NB4 (cell line): ENCODE data around the gene GABRG3.

Experiments used
- CTCF ChIP-seq: IDR thresholded peaks from one replicate; pipeline ENCODE4 v1.5.1; 2012; ENCODE audit warnings: low read depth, low read length
- MAX ChIP-seq: IDR thresholded peaks from 2 replicates; pipeline ENCODE4 v1.6.1; 2011; ENCODE audit warnings: low read depth, low read length
- MYC ChIP-seq: IDR thresholded peaks from 2 replicates; pipeline ENCODE4 v1.6.1; 2011; ENCODE audit warnings: low read depth, low read length
- POLR2A ChIP-seq: IDR thresholded peaks from 2 replicates; pipeline ENCODE4 v1.6.1; 2011; ENCODE audit warnings: mild to moderate bottlenecking; ENCODE audit not compliant: insufficient read length; ENCODE audit errors: extremely low read depth

DNA sequence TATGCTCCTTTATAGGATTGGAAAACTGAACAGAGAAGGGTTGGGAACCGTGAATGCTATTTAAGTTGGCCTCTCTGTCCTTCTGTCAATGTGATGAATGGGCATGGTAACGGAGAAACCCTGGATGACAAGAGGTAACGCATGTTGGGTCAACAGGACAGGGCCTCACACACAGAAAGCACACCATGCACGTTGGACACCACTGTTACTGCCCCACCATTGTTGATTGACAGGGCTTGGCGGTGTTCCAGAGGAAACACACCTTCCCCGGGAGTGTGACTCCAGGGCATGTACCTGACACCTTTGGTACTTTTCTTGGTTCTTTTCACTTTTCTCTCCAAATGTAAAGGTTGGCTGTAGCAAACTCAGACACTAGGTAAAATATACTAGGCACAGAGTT is 579.7 kb downstream of the GABRG3 start:
- TF ChIP-seq POLR2A (no peak), CTCF (no peak), MYC (no peak), MAX (no peak)
